Stimulated activated naive CD8-positive, alpha-beta T cell treated with anti-CD3 and anti-CD28 coated beads, Interleukin-15, Interleukin-2, amounts not matched to agents 100 U/mL and 50 U/mL, for 24 hours (primary cell): Measurements from ENCODE around the gene PARD3.
"Not testable (repeated sequence)": the region's sequence is repeated elsewhere in the genome, so short reads cannot be mapped to it uniquely, and the experiment has no call there.

Experiments
- ATAC-seq: fragments of 150-1000 bp; cut with Tn5 transposase; one replicate; pipeline ENCODE4 v1.10.0; 2021
- DNase-seq: peaks from one replicate; pipeline ENCODE4 v3.0.0; 2021

PARD3 gene

GRCh38 chr10:34766811-34767494 is 48.1 kb downstream of the PARD3 start:
- DNase-seq (no peak), ATAC-seq (no peak)

- ATAC-seq (no peak), DNase-seq (no peak)
These were observed 48.9 kb downstream of the PARD3 start for GRCh38 chr10:34766266-34766600.

DNA sequence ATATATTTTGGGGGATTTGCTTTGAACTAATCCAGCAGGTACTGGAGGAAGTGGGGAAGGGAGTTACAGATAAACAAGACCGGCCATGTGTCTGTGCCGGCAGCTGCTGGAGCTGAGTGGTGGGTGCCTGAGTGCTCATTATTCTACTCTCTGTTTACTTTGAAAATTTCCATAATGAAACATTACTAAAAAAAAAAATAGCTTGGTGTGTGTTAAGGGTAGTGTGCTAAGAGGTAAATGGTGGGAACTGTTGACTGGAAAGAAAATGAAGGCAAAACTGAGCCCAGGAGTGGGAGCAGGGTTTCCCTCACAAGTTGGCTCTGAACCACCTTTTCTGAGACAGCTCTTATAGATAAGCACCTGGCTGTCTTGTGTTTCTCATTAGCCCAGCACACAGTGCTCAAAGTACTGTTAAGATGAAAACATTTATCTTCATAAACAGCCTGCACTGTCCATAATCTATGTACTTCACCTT is 50.6 kb downstream of the PARD3 start:
- ATAC-seq (no peak), DNase-seq (no peak)

GRCh38 chr10:34762603-34763299 is 52.3 kb downstream of the PARD3 start:
- ATAC-seq, result no peak
- DNase-seq, result no peak

GRCh38 chr10:34762156-34762555 is 52.9 kb downstream of the PARD3 start:
- DNase-seq (no peak), ATAC-seq (no peak)

- DNase-seq (no peak), ATAC-seq (no peak)
These were observed 53.6 kb downstream of the PARD3 start for GRCh38 chr10:34761453-34761852.

DNA sequence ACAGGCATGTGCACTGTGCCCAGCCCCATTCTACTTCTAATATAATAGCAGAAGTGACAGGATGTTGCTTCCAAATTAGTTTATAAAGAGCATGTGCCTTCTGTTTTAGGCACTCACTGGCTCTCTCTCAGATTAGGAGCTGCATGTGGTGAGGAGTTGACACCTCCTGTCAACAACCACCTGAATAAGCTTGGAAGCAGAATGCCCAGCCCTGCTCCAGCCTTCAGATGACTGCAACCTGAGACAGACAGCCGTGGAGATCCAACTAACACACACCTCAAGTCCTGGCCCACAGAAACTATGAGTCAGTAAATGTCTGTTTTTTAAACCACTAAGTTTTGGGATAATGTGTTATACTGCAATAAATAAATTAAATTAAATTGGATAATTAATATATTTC is 54.5 kb downstream of the PARD3 start:
- no peak for ATAC-seq

GRCh38 chr10:34759837-34760215 is 55.3 kb downstream of the PARD3 start:
- DNase-seq (no peak), ATAC-seq (no peak)

More for the DNA sequence above, 54.5 kb downstream of the PARD3 start:
- DNase-seq, result no peak

DNA sequence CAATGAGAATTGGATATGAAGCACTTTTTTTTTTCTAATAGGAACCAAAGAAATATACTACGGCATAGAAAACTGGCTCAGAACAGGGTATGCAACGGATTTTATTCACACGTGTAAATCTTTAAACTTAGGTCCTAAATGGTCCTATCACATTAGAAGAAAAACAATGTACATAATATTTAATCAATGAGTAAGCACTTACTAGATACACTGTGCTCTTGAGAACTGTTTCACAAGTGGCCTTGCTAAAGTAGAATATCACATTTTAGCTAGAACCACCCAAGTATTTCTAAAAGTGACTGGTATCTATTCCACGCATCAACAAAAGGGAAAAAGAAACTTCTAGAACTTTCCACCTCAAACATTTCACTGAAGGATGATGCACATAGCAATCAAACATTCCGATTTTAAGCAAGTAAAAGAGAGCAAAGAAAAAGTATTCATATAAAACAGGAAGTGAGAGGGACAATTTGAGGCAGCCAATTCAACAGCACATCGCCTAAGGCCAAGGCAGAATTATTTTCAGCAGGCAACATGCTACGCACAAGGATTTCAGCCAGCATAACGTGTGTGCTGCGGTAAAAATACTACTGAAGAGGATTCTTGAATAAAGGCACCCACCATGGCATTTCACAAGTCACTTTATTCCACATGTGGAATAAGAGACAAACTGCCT is 55.8 kb downstream of the PARD3 start:
- DNase-seq, result no peak

GRCh38 chr10:34758447-34758996 is 56.6 kb downstream of the PARD3 start:
- peak; percentile 79 for ATAC-seq
- no peak for DNase-seq

More for the DNA sequence above, 55.8 kb downstream of the PARD3 start:
- ATAC-seq, result no peak

DNA sequence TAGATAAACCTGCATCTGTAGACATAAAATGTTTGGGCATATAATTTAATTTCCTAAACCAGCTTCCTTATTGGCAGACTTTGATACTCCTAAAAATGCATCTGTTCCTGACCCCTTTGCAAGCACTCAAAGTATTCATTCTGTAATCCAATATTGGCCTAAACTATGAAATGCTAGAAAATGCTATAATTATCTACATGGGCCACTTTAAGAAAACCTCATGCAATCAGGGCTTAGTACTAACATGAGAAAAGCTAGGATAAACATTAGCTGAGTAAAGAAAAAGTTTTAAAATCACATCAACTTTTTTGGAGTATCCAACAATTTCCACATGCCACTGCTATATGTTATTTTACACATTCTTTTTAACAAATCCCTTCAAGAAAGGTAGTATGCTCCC is 57.2 kb downstream of the PARD3 start:
- DNase-seq (no peak), ATAC-seq (no peak)

GRCh38 chr10:34757181-34757580 is 57.9 kb downstream of the PARD3 start:
- ATAC-seq, DNase-seq: not testable (repeated sequence)

DNA sequence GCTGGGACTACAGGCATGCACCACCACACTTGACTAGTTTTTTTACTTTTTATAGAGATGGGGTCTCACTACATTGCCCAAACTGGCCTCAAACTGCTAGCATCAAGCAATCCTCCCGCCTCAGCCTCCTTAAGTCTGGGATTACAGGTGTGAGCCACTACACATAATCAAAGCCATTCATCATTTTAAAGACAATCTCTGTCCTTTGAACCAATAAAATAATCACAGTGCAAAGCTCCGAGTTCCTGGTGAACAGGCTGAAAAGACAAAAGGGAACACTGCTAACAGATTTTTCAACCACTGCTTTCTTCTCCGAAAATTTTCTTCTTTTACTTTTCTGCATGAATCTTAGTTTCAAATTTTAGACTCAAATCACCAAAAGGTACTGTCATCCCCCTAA is 58.5 kb downstream of the PARD3 start:
- DNase-seq, result no peak
- ATAC-seq, result no peak

GRCh38 chr10:34753014-34753757 is 61.9 kb downstream of the PARD3 start:
- no peak for ATAC-seq
- no peak for DNase-seq

GRCh38 chr10:34751272-34751671 is 63.8 kb downstream of the PARD3 start:
- ATAC-seq (no peak), DNase-seq (no peak)

DNA sequence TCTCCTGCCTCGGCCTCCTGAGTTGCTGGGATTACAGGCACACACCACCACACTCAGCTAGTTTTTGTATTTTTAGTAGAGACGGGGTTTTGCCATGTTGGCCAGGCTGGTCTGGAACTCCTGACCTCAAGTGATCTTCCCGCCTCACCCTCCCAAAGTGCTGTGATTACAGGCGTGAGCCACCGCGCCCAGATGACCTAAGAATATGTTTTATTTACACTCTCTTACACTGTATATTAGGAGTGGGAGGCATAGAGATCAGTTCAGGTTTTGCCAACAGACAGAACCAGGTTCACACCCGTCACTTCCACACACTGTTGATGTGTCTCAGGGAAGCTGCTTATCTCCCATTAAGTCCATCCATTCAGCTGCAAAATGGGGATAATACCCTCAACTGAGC is 64.3 kb downstream of the PARD3 start:
- ATAC-seq, DNase-seq: not testable (repeated sequence)

- no peak for ATAC-seq
- no peak for DNase-seq
These were observed 66.3 kb downstream of the PARD3 start for GRCh38 chr10:34748767-34749166.

- ATAC-seq (no peak), DNase-seq (no peak)
These were observed 66.7 kb downstream of the PARD3 start for GRCh38 chr10:34748357-34748756.

- DNase-seq, result no peak
- ATAC-seq, result no peak
These were observed 69.0 kb downstream of the PARD3 start for GRCh38 chr10:34746094-34746493.

- ATAC-seq, result no peak
- DNase-seq, result no peak
These were observed 69.9 kb downstream of the PARD3 start for GRCh38 chr10:34745244-34745643.

DNA sequence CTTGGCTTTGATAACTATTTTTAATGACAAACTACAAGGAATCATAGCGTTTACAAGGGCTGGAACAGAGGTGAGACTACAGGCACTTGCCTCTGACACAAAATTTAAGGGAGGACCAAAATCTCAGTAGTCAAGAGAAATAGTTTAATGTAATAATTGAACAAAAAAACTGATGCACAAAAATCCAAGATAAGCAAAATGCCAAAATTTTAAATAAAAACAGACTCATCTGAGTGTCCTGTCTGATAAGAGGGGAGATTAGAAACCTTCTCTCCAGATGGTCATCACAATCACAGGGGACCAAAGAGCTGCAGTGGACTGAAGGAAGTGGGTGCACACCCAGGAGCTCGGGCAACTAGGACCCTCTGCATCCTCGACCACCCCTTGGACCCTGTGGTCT is 70.5 kb downstream of the PARD3 start:
- DNase-seq (no peak), ATAC-seq (no peak)

DNA sequence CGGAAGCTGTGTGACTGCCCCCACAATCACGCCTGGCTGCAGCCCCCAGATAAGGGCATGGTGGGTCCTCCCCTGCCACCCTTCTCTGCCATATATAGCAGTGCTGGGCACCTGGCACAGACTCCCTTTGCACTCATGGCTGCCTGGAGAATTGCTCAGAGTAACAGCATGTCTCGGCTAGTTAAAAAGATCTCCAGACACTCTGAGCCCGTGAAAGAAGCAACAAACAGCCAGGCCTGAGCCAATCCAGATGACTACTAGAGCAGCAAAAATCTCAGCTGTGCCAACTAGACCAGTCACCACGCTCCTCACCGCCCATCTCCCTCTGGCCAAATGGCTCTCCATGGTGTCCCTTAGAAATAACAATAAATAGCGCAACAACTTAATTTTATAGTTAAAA is 71.3 kb downstream of the PARD3 start:
- DNase-seq, result no peak

More for the DNA sequence above, 71.3 kb downstream of the PARD3 start:
- ATAC-seq, result no peak
